DOHH2 (cell line): ENCODE results near the gene ILK.

Experiments used
- H3F3A ChIP-seq: fragments of 200-600 bp; sonication (generic), shearing (Covaris generic); 2 replicates; pipeline ENCODE4 v1.6.0; 2016; ENCODE audit warnings: antibody characterized with exemption, mild to moderate bottlenecking; ENCODE audit not compliant: control insufficient read depth, insufficient read depth
- H3K27ac ChIP-seq: fragments of 200-600 bp; sonication (generic); 2 replicates; pipeline ENCODE4 v1.5.1; 2014; ENCODE audit warnings: low read depth, mild to moderate bottlenecking, low read length, moderate library complexity
- H3K27me3 ChIP-seq: fragments of 200-600 bp; sonication (generic); 2 replicates; pipeline ENCODE4 v1.6.1; 2014; ENCODE audit warnings: mild to moderate bottlenecking, low read length, mixed read lengths; ENCODE audit not compliant: control insufficient read depth
- H3K36me3 ChIP-seq: fragments of 200-600 bp; sonication (generic); 2 replicates; pipeline ENCODE4 v1.6.1; 2014; ENCODE audit warnings: mild to moderate bottlenecking, low read length, moderate library complexity, mixed read lengths; ENCODE audit not compliant: control insufficient read depth
- H3K4me1 ChIP-seq: fragments of 200-600 bp; sonication (generic); 2 replicates; pipeline ENCODE4 v1.6.1; 2014; ENCODE audit warnings: mild to moderate bottlenecking, low read length, mixed read lengths; ENCODE audit not compliant: control insufficient read depth
- H3K4me2 ChIP-seq: fragments of 200-600 bp; sonication (generic); 2 replicates; pipeline ENCODE4 v1.6.0; 2014; ENCODE audit warnings: mild to moderate bottlenecking, low read length, moderate library complexity
- H3K4me3 ChIP-seq: fragments of 200-600 bp; sonication (generic); 2 replicates; pipeline ENCODE4 v1.5.1; 2014; ENCODE audit warnings: mild to moderate bottlenecking, low read length, mixed read lengths
- H3K79me2 ChIP-seq: fragments of 200-600 bp; sonication (generic); 2 replicates; pipeline ENCODE4 v1.6.1; 2014; ENCODE audit warnings: mild to moderate bottlenecking, low read length, mixed read lengths; ENCODE audit not compliant: control insufficient read depth
- H3K9me2 ChIP-seq: fragments of 200-600 bp; sonication (generic); replicated peaks from 2 replicates; pipeline ENCODE4 v1.6.1; 2014; ENCODE audit warnings: mild to moderate bottlenecking, low read length, mixed read lengths; ENCODE audit not compliant: control insufficient read depth
- H3K9me3 ChIP-seq: fragments of 200-600 bp; sonication (generic); 2 replicates; pipeline ENCODE4 v1.6.1; 2014; ENCODE audit warnings: antibody characterized with exemption, low read length, mixed read lengths; ENCODE audit not compliant: control insufficient read depth, insufficient read depth
- H4K20me1 ChIP-seq: fragments of 200-600 bp; sonication (generic); 2 replicates; pipeline ENCODE4 v1.6.0; 2014; ENCODE audit warnings: low read depth, mild to moderate bottlenecking, antibody characterized with exemption, low read length, moderate library complexity; ENCODE audit not compliant: control insufficient read depth, insufficient read depth
- CTCF ChIP-seq: fragments of 200-600 bp; sonication (generic); IDR thresholded peaks from one replicate; pipeline ENCODE4 v1.5.1; 2014; ENCODE audit warnings: antibody characterized with exemption, mild to moderate bottlenecking, low read depth, low read length; ENCODE audit not compliant: poor library complexity, severe bottlenecking
- EZH2phosphoT487 ChIP-seq: fragments of 200-600 bp; sonication (generic); IDR thresholded peaks from 2 replicates; pipeline ENCODE4 v1.6.1; 2017; ENCODE audit warnings: borderline replicate concordance, mild to moderate bottlenecking, antibody characterized with exemption, low read length, moderate library complexity, mixed read lengths

Gene ILK

GRCh38 chr11:6616596-6617250, 13.1 kb downstream of the ILK start:
- Histone ChIP-seq H3F3A (peaks cover 5% of the 10 kb centered on the region; the same call in 1 of the 2 replicates), H4K20me1 (no peaks in the 10 kb centered on the region), H3K27me3 (no peaks in the 10 kb centered on the region), H3K4me3 (no peak overlapping the region), H3K9me2 (no peaks in the 10 kb centered on the region), H3K79me2 (peaks cover 7% of the 10 kb centered on the region), H3K36me3 (peaks cover under 1% of the 10 kb centered on the region; the same call in 1 of the 2 replicates), H3K4me1 (peaks cover 31% of the 10 kb centered on the region), H3K4me2 (no peak overlapping the region), H3K27ac (no peak overlapping the region), H3K9me3 (no peaks in the 10 kb centered on the region)
- TF ChIP-seq EZH2phosphoT487: no peak
- no peak for TF ChIP-seq CTCF

- no peak overlapping the region for H3K4me3 ChIP-seq
- TF ChIP-seq CTCF: no peak
- TF ChIP-seq EZH2phosphoT487: no peak
- H3K9me3 ChIP-seq: no peaks in the 10 kb centered on the region
- H3K4me1 ChIP-seq: peaks cover 29% of the 10 kb centered on the region
- H3K9me2 ChIP-seq: no peaks in the 10 kb centered on the region
- H4K20me1 ChIP-seq: no peaks in the 10 kb centered on the region
- peaks cover 6% of the 10 kb centered on the region for H3K79me2 ChIP-seq
- no peaks in the 10 kb centered on the region for H3K36me3 ChIP-seq
- H3K27me3 ChIP-seq: no peaks in the 10 kb centered on the region
- H3K4me2 ChIP-seq: peak overlapping the region; percentile 83; the same call in 1 of the 2 replicates
- H3K27ac ChIP-seq: no peak overlapping the region
- H3F3A ChIP-seq: peaks cover 5% of the 10 kb centered on the region; the same call in 1 of the 2 replicates
These were observed 13.8 kb downstream of the ILK start for GRCh38 chr11:6617315-6617781.

GRCh38 chr11:6618117-6619003, 14.8 kb downstream of the ILK start:
- no peak for TF ChIP-seq EZH2phosphoT487
- no peak for TF ChIP-seq CTCF
- Histone ChIP-seq H3K27ac (no peak overlapping the region), H3F3A (peaks cover 3% of the 10 kb centered on the region; the same call in 1 of the 2 replicates), H3K9me2 (no peaks in the 10 kb centered on the region), H3K4me1 (peaks cover 20% of the 10 kb centered on the region), H3K9me3 (no peaks in the 10 kb centered on the region), H3K79me2 (peaks cover 6% of the 10 kb centered on the region), H3K4me3 (peak overlapping the region; percentile 87), H3K4me2 (peak overlapping the region; percentile 83), H3K27me3 (no peaks in the 10 kb centered on the region), H3K36me3 (no peaks in the 10 kb centered on the region), H4K20me1 (no peaks in the 10 kb centered on the region)
